Body of pancreas (tissue), 4 donors: ENCODE measurements around the gene CFAP45. TPM values are rescaled to one million over a fixed set of nuclear protein-coding genes. Genes with fewer than 3 reads are reported as not detected.

Experiments used
- ATAC-seq: fragments of 150-250 bp; one replicate; pipeline ENCODE4 v1.9.1; 2016
- DNase-seq, 4 donors: peaks; one replicate each; pipeline ENCODE4 v3.0.0-alpha.2; 2019
- H3K27ac ChIP-seq, 4 donors: fragments of 200-600 bp; sonication (generic); 1 replicate in 3 of 4; 2 replicates in 1 of 4; pipeline versions ENCODE4 v1.5.1 to v1.6.1; 2016 to 2019; ENCODE audit warnings: mild to moderate bottlenecking in 1 of 4, mixed read lengths in 1 of 4, moderate library complexity in 1 of 4
- H3K27me3 ChIP-seq, 2 donors: fragments of 200-600 bp; sonication (generic); one replicate each; pipeline ENCODE4 v1.6.0; 2016; ENCODE audit warnings: mild to moderate bottlenecking in 1 of 2
- H3K36me3 ChIP-seq, 2 donors: fragments of 200-600 bp; sonication (generic); replicated peaks in 1 of 2; 2 replicates each; pipeline ENCODE4 v1.5.1; 2016; ENCODE audit warnings: low read depth in 2 of 2; ENCODE audit not compliant: insufficient read depth in 1 of 2
- H3K4me1 ChIP-seq: fragments of 200-600 bp; sonication (generic); one replicate; pipeline ENCODE4 v1.6.0; 2016
- H3K4me3 ChIP-seq, 2 donors: fragments of 200-600 bp; sonication (generic); 1 replicate in 1 of 2; 2 replicates in 1 of 2; pipeline ENCODE4 v1.5.1; 2016 to 2019
- H3K9me3 ChIP-seq, 3 donors: fragments of 200-600 bp; sonication (generic); 1 replicate in 2 of 3; 2 replicates in 1 of 3; pipeline ENCODE4 v1.5.1; 2016
- CTCF ChIP-seq, 7 experiments: fragments of 450-650 bp in 4 of 7; fragments of 200-600 bp in 3 of 7; sonication (generic) in 3 of 7; IDR thresholded peaks; one replicate each; pipeline ENCODE4 v1.5.1; 2016 to 2019; ENCODE audit warnings: antibody characterized with exemption in 7 of 7
- POLR2A ChIP-seq, 3 donors: fragments of 450-650 bp; IDR thresholded peaks; one replicate each; pipeline ENCODE4 v1.6.1; 2016; ENCODE audit warnings: antibody characterized with exemption in 3 of 3, mild to moderate bottlenecking in 2 of 3
- WGBS, 2 donors: methylation state at CpG; one replicate each; pipeline ENCODE4 v1.1.5; 2017; 5-methylcytosine and 5-hydroxymethylcytosine counted together
- intact Hi-C: fragments of 100-400 bp; cut with DNase I; formaldehyde crosslinking; loops from one replicate; pipeline ENCODE4 v1.15.1; 2023
- total RNA-seq, 2 donors: library from RNA; depleted of rRNA; stranded (reverse); fragments of >200 nt; gene quantifications; one replicate each; pipeline ENCODE4 v1.1.0, GENCODE V29; 2016

The CFAP45 gene
- total RNA-seq, 2 donors from 2014 or later, result not detected

DNA sequence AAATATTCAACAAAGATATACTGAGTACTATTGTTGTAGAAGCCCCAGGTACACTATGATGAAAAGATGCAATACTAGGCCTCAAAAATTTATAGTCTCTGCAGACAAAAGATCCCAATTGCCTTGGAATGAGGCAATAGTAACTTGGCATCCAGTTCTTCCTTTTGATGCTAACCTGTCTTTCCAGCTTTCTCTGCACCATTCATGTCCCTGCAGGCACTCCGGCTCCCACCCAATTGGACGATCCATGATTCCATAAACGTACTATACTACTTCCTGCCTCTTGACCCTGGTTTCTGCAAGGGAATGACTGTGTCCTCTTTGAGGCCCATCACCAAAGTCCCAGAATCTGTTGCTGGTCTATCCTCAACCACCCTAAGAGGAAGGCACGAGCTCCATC is 33.4 kb upstream of the CFAP45 start:
- no peak for ATAC-seq
- no peak for DNase-seq
- H3K4me1 ChIP-seq, result peaks cover 24% of the 10 kb centered on the region
- no peaks in the 10 kb centered on the region for H3K9me3 ChIP-seq
- intact Hi-C loops, result no loop called here
- no peak overlapping the region for H3K4me3 ChIP-seq
- no peaks in the 10 kb centered on the region for H3K36me3 ChIP-seq
- 78 to 85% methylated on average over 4 of the region's 4 CpGs for WGBS, 2 donors
- H3K27ac ChIP-seq, result no peak overlapping the region
- no peaks in the 10 kb centered on the region for H3K27me3 ChIP-seq
- TF ChIP-seq CTCF (IDR thresholded peaks at IDR 0.05) (no peak), POLR2A (IDR thresholded peaks at IDR 0.05) (no peak)

GRCh38 chr1:159932296-159933285 is 32.6 kb upstream of the CFAP45 start:
- TF ChIP-seq POLR2A (IDR thresholded peaks at IDR 0.05) (no peak), CTCF (IDR thresholded peaks at IDR 0.05) (no peak)
- ATAC-seq, result no peak
- intact Hi-C loops, result no loop called here
- Histone ChIP-seq H3K27me3 (no peaks in the 10 kb centered on the region), H3K27ac (no peak overlapping the region), H3K36me3 (no peaks in the 10 kb centered on the region), H3K4me1 (peaks cover 30% of the 10 kb centered on the region), H3K9me3 (no peaks in the 10 kb centered on the region), H3K4me3 (no peak overlapping the region)
- WGBS, 2 donors, result 70 to 78% methylated on average over 7 to 16 of the region's 16 CpGs
- DNase-seq, result no peak

- Histone ChIP-seq H3K27ac (no peak overlapping the region), H3K4me3 (no peak overlapping the region), H3K9me3 (no peaks in the 10 kb centered on the region), H3K36me3 (no peaks in the 10 kb centered on the region), H3K4me1 (peaks cover 31% of the 10 kb centered on the region), H3K27me3 (no peaks in the 10 kb centered on the region)
- ATAC-seq (no peak), DNase-seq (no peak)
- WGBS, 2 donors, result 90% methylated on average over 3 of the region's 3 CpGs
- no peak for TF ChIP-seq POLR2A (IDR thresholded peaks at IDR 0.05)
- TF ChIP-seq CTCF (IDR thresholded peaks at IDR 0.05), result no peak
- intact Hi-C loops, result no loop called here
Measured at GRCh38 chr1:159931795-159932173, 31.8 kb upstream of the CFAP45 start.

DNA sequence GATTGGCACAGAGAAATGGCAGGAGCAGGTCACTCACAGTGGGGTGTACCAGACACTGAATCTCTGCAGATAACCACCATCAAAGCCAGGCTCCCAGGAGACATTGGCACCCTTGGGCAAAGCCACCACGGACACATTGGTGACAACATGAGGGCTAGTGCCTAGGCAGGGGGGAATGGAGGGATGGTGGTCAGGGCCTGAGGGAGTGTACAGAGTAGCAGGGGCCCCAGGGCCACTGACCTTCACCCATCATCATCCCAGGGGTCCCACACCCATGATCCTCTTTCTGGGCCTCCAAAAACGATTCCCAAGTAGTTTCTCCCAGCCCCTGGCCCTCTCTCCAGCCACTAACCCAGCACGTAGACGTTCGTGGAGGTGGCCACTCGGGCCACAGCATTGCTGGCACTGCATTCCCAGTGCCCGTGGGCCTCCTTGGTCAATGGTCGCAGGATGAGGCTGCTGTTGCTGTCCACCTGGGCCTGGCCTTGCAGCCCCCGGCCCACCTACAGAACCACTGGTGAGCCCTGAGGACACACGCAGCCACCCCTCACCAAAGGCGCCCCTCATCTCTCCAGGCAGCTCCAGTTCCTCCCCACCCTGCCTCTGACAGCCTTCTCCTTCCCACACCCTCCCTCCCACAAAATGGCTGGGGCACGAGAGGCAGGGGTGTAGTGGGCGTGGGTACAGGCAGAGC is 31.3 kb upstream of the CFAP45 start:
- no peak for TF ChIP-seq POLR2A (IDR thresholded peaks at IDR 0.05)
- TF ChIP-seq CTCF (IDR thresholded peaks at IDR 0.05), result no peak
- Histone ChIP-seq H3K27me3 (no peaks in the 10 kb centered on the region), H3K4me1 (peaks cover 31% of the 10 kb centered on the region), H3K9me3 (no peaks in the 10 kb centered on the region), H3K4me3 (no peak overlapping the region), H3K36me3 (no peaks in the 10 kb centered on the region), H3K27ac (no peak overlapping the region)
- no peak for DNase-seq
- 86 to 87% methylated on average over 8 to 13 of the region's 13 CpGs for WGBS, 2 donors
- no peak for ATAC-seq
- intact Hi-C loops, result no loop called here
